Neural cell (in vitro differentiated cells): ENCODE results near the gene SIDT1.

Experiments used
- CTCF ChIP-seq: fragments of 450-650 bp; IDR thresholded peaks from 2 replicates; pipeline ENCODE4 v1.5.1; 2014; ENCODE audit warnings: antibody characterized with exemption, mild to moderate bottlenecking, moderate library complexity; ENCODE audit not compliant: poor library complexity, severe bottlenecking
- EP300 ChIP-seq: fragments of 450-650 bp; conservative IDR thresholded peaks from 2 replicates; pipeline ENCODE4 v1.6.1; 2014; ENCODE audit warnings: antibody characterized with exemption, mild to moderate bottlenecking, moderate library complexity; ENCODE audit not compliant: poor library complexity, severe bottlenecking
- REST ChIP-seq: IDR thresholded peaks from 2 replicates; pipeline ENCODE4 v1.6.1; 2012; ENCODE audit warnings: borderline replicate concordance

- TF ChIP-seq CTCF: no peak
- TF ChIP-seq EP300: no peak
- no peak for TF ChIP-seq REST
Measured at GRCh38 chr3:113617726-113618125, 85.4 kb downstream of the SIDT1 start.
